ENCODE data around the gene WWC2. TPM values are rescaled to one million over a fixed set of nuclear protein-coding genes. Genes with fewer than 3 reads are reported as not detected.

The WWC2 gene
- total RNA-seq, 1 donor from 2014 or later = 18.2 TPM

DNA sequence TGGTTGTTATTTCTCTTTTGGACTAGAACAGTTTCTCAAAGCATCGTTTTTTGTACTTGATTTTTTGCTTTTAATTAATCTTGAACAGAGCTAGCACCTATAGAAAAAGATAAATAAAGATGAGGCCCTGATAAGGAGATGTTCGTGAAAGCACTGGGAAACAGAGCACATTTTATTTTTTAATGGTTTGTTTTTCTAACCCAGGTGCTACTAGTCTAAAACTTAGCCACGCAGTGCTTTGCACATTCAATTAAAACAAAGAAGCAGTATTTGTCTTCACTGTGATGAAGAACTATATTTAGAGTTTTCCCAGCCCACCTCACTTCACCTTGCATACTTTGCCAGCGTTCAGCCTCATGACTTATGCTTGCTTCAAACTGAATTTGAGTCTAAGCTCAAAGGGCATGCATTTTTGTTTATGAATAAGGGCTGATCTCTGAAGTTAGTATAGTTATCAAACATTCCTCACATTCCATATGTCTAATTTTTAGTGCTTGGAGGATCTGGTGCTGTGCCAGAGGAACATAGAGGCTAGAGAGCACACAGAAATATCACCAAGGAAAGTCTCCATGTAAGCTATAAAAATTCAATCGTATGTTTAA, 76.7 kb downstream of the WWC2 start:
- Mint-ChIP-seq H3K36me3 (ENCODE audit: unreplicated experiment) (no peaks in the 10 kb centered on the region), H3K27ac (ENCODE audit: unreplicated experiment) (no peak overlapping the region), H3K4me1 (ENCODE audit: low read depth, unreplicated experiment) (peaks cover 29% of the 10 kb centered on the region), H3K27me3 (ENCODE audit: unreplicated experiment) (peaks cover 4% of the 10 kb centered on the region), H3K4me3 (ENCODE audit: unreplicated experiment) (no peak overlapping the region), H3K9me3 (ENCODE audit: unreplicated experiment) (peaks cover 6% of the 10 kb centered on the region)
- TF ChIP-seq, protein P1, sequence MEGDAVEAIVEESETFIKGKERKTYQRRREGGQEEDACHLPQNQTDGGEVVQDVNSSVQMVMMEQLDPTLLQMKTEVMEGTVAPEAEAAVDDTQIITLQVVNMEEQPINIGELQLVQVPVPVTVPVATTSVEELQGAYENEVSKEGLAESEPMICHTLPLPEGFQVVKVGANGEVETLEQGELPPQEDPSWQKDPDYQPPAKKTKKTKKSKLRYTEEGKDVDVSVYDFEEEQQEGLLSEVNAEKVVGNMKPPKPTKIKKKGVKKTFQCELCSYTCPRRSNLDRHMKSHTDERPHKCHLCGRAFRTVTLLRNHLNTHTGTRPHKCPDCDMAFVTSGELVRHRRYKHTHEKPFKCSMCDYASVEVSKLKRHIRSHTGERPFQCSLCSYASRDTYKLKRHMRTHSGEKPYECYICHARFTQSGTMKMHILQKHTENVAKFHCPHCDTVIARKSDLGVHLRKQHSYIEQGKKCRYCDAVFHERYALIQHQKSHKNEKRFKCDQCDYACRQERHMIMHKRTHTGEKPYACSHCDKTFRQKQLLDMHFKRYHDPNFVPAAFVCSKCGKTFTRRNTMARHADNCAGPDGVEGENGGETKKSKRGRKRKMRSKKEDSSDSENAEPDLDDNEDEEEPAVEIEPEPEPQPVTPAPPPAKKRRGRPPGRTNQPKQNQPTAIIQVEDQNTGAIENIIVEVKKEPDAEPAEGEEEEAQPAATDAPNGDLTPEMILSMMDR (IDR thresholded peaks at IDR 0.05; ENCODE audit: partially characterized antibody, unreplicated experiment) = no peak
- DNase-seq = no peak

DNA sequence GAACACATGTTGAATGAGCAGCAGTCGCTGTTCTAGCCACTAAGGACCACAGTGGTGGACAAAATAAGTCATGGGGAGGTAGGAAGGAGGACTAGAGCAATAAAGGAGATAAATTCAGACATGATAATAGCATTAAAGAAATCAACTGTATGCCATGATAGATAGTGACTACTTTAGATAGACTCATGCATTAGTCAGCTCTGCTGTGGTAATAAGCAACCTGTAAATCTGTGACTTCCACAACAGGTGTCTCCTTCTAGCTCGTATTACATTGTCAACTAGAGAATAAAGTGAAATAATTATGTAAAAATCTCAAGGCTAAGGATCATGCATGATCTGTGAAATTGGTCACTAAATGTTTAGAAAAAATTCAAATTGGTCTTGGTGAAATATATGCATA, 77.9 kb downstream of the WWC2 start:
- no peaks in the 10 kb centered on the region for H3K36me3 Mint-ChIP-seq (ENCODE audit: unreplicated experiment)
- DNase-seq = no peak
- peaks cover 24% of the 10 kb centered on the region for H3K4me1 Mint-ChIP-seq (ENCODE audit: low read depth, unreplicated experiment)
- TF ChIP-seq, protein P1 (IDR thresholded peaks at IDR 0.05; ENCODE audit: partially characterized antibody, unreplicated experiment) = no peak
- peaks cover 6% of the 10 kb centered on the region for H3K9me3 Mint-ChIP-seq (ENCODE audit: unreplicated experiment)
- H3K27ac Mint-ChIP-seq (ENCODE audit: unreplicated experiment) = no peak overlapping the region
- peaks cover 4% of the 10 kb centered on the region for H3K27me3 Mint-ChIP-seq (ENCODE audit: unreplicated experiment)
- no peak overlapping the region for H3K4me3 Mint-ChIP-seq (ENCODE audit: unreplicated experiment)

GRCh38 chr4:183178201-183178600, 79.1 kb downstream of the WWC2 start:
- H3K9me3 Mint-ChIP-seq (ENCODE audit: unreplicated experiment) = peaks cover 4% of the 10 kb centered on the region
- H3K27ac Mint-ChIP-seq (ENCODE audit: unreplicated experiment) = no peak overlapping the region
- peaks cover 24% of the 10 kb centered on the region for H3K4me1 Mint-ChIP-seq (ENCODE audit: low read depth, unreplicated experiment)
- H3K36me3 Mint-ChIP-seq (ENCODE audit: unreplicated experiment) = no peaks in the 10 kb centered on the region
- H3K4me3 Mint-ChIP-seq (ENCODE audit: unreplicated experiment) = no peak overlapping the region
- no peak for DNase-seq
- peaks cover 2% of the 10 kb centered on the region for H3K27me3 Mint-ChIP-seq (ENCODE audit: unreplicated experiment)
- TF ChIP-seq, protein P1 (IDR thresholded peaks at IDR 0.05; ENCODE audit: partially characterized antibody, unreplicated experiment) = no peak

- Mint-ChIP-seq H3K27ac (ENCODE audit: unreplicated experiment) (no peak overlapping the region), H3K9me3 (ENCODE audit: unreplicated experiment) (peaks cover 7% of the 10 kb centered on the region)
Measured at GRCh38 chr4:183180096-183180495, 81.0 kb downstream of the WWC2 start.

DNA sequence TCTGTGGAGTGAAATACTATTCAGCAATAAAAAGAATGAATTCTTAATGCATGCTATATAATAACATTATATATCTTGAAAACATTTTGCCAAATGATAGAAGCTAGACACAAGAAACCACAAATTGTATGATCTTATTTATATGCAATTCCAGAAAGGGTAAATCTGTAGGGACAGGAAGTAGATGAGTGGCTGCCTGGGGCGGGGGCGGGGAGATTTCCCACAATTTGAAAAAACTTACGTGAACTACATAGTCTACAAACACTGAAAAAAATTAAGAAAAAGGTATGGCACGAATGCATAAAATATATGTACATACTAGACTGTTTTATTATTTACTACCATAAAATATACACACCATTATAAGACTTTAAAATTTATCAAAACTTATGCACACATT, 81.6 kb downstream of the WWC2 start:
- peaks cover 14% of the 10 kb centered on the region for H3K4me1 Mint-ChIP-seq (ENCODE audit: low read depth, unreplicated experiment)
- no peak overlapping the region for H3K27ac Mint-ChIP-seq (ENCODE audit: unreplicated experiment)

More at GRCh38 chr4:183180096-183180495, 81.0 kb downstream of the WWC2 start:
- DNase-seq = no peak
- H3K4me3 Mint-ChIP-seq (ENCODE audit: unreplicated experiment) = no peak overlapping the region
- TF ChIP-seq, protein P1 (IDR thresholded peaks at IDR 0.05; ENCODE audit: partially characterized antibody, unreplicated experiment) = no peak
- no peaks in the 10 kb centered on the region for H3K27me3 Mint-ChIP-seq (ENCODE audit: unreplicated experiment)
- H3K4me1 Mint-ChIP-seq (ENCODE audit: low read depth, unreplicated experiment) = peaks cover 14% of the 10 kb centered on the region
- no peaks in the 10 kb centered on the region for H3K36me3 Mint-ChIP-seq (ENCODE audit: unreplicated experiment)

More for the DNA sequence above, 81.6 kb downstream of the WWC2 start:
- TF ChIP-seq, protein P1 (IDR thresholded peaks at IDR 0.05; ENCODE audit: partially characterized antibody, unreplicated experiment) = no peak
- Mint-ChIP-seq H3K9me3 (ENCODE audit: unreplicated experiment) (peaks cover 7% of the 10 kb centered on the region), H3K27me3 (ENCODE audit: unreplicated experiment) (no peaks in the 10 kb centered on the region), H3K36me3 (ENCODE audit: unreplicated experiment) (no peaks in the 10 kb centered on the region), H3K4me3 (ENCODE audit: unreplicated experiment) (no peak overlapping the region)
- no peak for DNase-seq
